Naive thymus-derived CD4-positive, alpha-beta T cell (primary cell): ENCODE results near the gene COG4. TPM values are rescaled to one million over a fixed set of nuclear protein-coding genes. Genes with fewer than 3 reads are reported as not detected.

Source experiments
- ATAC-seq: fragments of 150-1000 bp; cut with Tn5 transposase; 2 replicates; pipeline ENCODE4 v1.10.0; 2021; ENCODE audit warnings: mild to moderate bottlenecking, moderate library complexity
- CTCF ChIA-PET: fragments of 350-600 bp; sonication (Branson Sonifier 250); formaldehyde crosslinking; loops from one replicate; lab custom pipeline; 2021; ENCODE audit warnings: antibody characterized with exemption; lab: Charles Lee
- POLR2A ChIA-PET: fragments of 350-600 bp; sonication (Branson Sonifier 250); formaldehyde crosslinking; loops from one replicate; lab custom pipeline; 2021; ENCODE audit warnings: antibody characterized with exemption, inconsistent platforms; lab: Charles Lee
- DNase-seq, 9 donors: peaks; one replicate each; pipeline versions ENCODE4 v3.0.0 to v3.0.0-alpha.2; 2020 to 2022; ENCODE audit warnings: mixed read lengths in 1 of 9
- H3K27ac ChIP-seq: one replicate; pipeline ENCODE4 v1.7.0; 2013; ENCODE audit warnings: mild to moderate bottlenecking, low read depth, low read length, moderate library complexity
- H3K27me3 ChIP-seq, 2 donors: one replicate each; pipeline ENCODE4 v1.7.0; 2013; ENCODE audit warnings: low read length in 2 of 2, mild to moderate bottlenecking in 2 of 2, moderate library complexity in 2 of 2; ENCODE audit not compliant: control insufficient read depth in 2 of 2, insufficient read depth in 2 of 2
- H3K36me3 ChIP-seq, 3 experiments: 1 replicate in 2 of 3; 2 replicates in 1 of 3; pipeline ENCODE4 v1.7.0; 2013; ENCODE audit warnings: low read length in 3 of 3, mild to moderate bottlenecking in 3 of 3, moderate library complexity in 1 of 3; ENCODE audit not compliant: insufficient read depth in 3 of 3, control insufficient read depth in 2 of 3
- H3K4me1 ChIP-seq, 2 donors: one replicate each; pipeline ENCODE4 v1.7.0; 2013; ENCODE audit warnings: low read length in 2 of 2, mild to moderate bottlenecking in 2 of 2, moderate library complexity in 1 of 2; ENCODE audit not compliant: control insufficient read depth in 2 of 2, insufficient read depth in 2 of 2
- H3K4me3 ChIP-seq: 2 replicates; pipeline ENCODE4 v1.7.0; 2013; ENCODE audit warnings: mild to moderate bottlenecking, low read length
- H3K9me3 ChIP-seq, 3 experiments: 1 replicate in 2 of 3; 2 replicates in 1 of 3; pipeline ENCODE4 v1.7.0; 2013; ENCODE audit warnings: low read length in 3 of 3; ENCODE audit not compliant: control insufficient read depth in 2 of 3
- H3K27ac Mint-ChIP-seq, 9 donors: one replicate each; pipeline ENCODE4 v1.8.0; 2020 to 2022; ENCODE audit warnings: mixed read lengths in 9 of 9, mild to moderate bottlenecking in 8 of 9, moderate library complexity in 5 of 9, inconsistent platforms in 2 of 9
- H3K27me3 Mint-ChIP-seq, 5 donors: one replicate each; pipeline ENCODE4 v1.8.0; 2021 to 2022; ENCODE audit warnings: mixed read lengths in 5 of 5, mild to moderate bottlenecking in 1 of 5
- H3K36me3 Mint-ChIP-seq, 5 donors: one replicate each; pipeline ENCODE4 v1.8.0; 2020 to 2022; ENCODE audit warnings: mixed read lengths in 5 of 5, mild to moderate bottlenecking in 3 of 5, inconsistent platforms in 1 of 5
- H3K4me1 Mint-ChIP-seq, 7 donors: one replicate each; pipeline ENCODE4 v1.8.0; 2020 to 2022; ENCODE audit warnings: mixed read lengths in 7 of 7, mild to moderate bottlenecking in 3 of 7, inconsistent platforms in 1 of 7
- H3K4me3 Mint-ChIP-seq, 10 donors: one replicate each; pipeline ENCODE4 v1.8.0; 2020 to 2022; ENCODE audit warnings: mild to moderate bottlenecking in 10 of 10, mixed read lengths in 10 of 10, moderate library complexity in 6 of 10, inconsistent platforms in 2 of 10
- H3K9me3 Mint-ChIP-seq, 11 donors: one replicate each; pipeline ENCODE4 v1.8.0; 2020 to 2022; ENCODE audit warnings: mixed read lengths in 11 of 11, mild to moderate bottlenecking in 4 of 11, inconsistent platforms in 1 of 11, moderate library complexity in 1 of 11
- intact Hi-C, 2 donors: fragments of 100-400 bp; cut with micrococcal nuclease; formaldehyde crosslinking; loops; one replicate each; pipeline ENCODE4 v1.15.1; 2023
- polyA plus RNA-seq, 2 donors: library from polyadenylated mRNA; unstranded; fragments of 300-500 nt; fragmentation: Illumina TruSeq; gene quantifications; one replicate each; pipeline ENCODE4 v1.2.3, GENCODE V29; 2021
- total RNA-seq, 6 experiments: library from RNA in 5 of 6; stranded (reverse) in 5 of 6; gene quantifications; 1 replicate in 5 of 6; 2 replicates in 1 of 6; pipeline ENCODE4 v1.2.3 and lab custom pipeline; 2021 to 2026

Gene COG4
- total and polyA plus RNA-seq, 7 experiments from 2014 or later: 38.3 to 68.6 (median 50.5) TPM

DNA sequence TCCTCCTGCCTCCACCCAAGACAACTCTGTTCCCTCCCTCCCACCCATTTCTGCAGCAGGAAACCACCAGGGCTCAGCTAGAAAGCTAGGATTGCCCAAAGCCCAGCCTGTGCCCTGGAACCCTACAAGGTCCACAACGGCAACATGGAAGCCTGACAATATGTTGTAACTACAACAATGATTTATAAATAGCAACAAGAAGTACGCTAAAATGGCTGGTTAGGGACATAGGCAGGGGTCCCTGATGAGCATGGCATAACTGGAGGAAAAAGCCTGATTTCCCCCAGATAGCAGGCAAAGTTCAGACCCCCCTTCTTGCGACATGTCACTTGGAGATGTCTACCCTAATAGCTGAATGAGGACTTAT lies 91.0 kb downstream of the COG4 start:
- peak overlapping the region in 2 of 10 donors; percentile 39 to 63 for H3K4me3 Mint-ChIP-seq
- no peak overlapping the region for H3K4me3 ChIP-seq
- H3K27me3 Mint-ChIP-seq: no peaks in the 10 kb centered on the region
- peaks cover 20 to 38% of the 10 kb centered on the region in 2 donors for H3K4me1 ChIP-seq
- ATAC-seq: no peak
- no peaks in the 10 kb centered on the region for H3K9me3 ChIP-seq
- H3K36me3 ChIP-seq: no peaks in the 10 kb centered on the region
- no peaks in the 10 kb centered on the region for H3K9me3 Mint-ChIP-seq
- H3K4me1 Mint-ChIP-seq: peaks cover 53 to 88% (median 78%) of the 10 kb centered on the region in 7 donors
- intact Hi-C loops: loop anchor here in 1 of 2 donors (2.0 to 5.0 kb wide), 2 partner anchors 14 to 855 kb away; partner anchors contain the start of gene CMTR2
- peaks cover 0 to 17% (median 3%) of the 10 kb centered on the region in 5 donors for H3K36me3 Mint-ChIP-seq
- H3K27ac Mint-ChIP-seq: peak overlapping the region in 8 of 9 donors; percentile 51 to 88 (median 78)
- peak overlapping the region; percentile 55 for H3K27ac ChIP-seq
- CTCF ChIA-PET: interaction anchor here (0.6 to 1.7 kb wide), 2 partner anchors 11 to 28 kb away, joined by 3 to 5 read pairs; no protein-coding TSS in a partner anchor
- no peak for DNase-seq
- no peaks in the 10 kb centered on the region for H3K27me3 ChIP-seq
- POLR2A ChIA-PET: interaction anchor here (0.6 to 2.2 kb wide), 4 partner anchors 21 to 52 kb away, joined by 3 to 8 read pairs (median 4); no protein-coding TSS in a partner anchor

DNA sequence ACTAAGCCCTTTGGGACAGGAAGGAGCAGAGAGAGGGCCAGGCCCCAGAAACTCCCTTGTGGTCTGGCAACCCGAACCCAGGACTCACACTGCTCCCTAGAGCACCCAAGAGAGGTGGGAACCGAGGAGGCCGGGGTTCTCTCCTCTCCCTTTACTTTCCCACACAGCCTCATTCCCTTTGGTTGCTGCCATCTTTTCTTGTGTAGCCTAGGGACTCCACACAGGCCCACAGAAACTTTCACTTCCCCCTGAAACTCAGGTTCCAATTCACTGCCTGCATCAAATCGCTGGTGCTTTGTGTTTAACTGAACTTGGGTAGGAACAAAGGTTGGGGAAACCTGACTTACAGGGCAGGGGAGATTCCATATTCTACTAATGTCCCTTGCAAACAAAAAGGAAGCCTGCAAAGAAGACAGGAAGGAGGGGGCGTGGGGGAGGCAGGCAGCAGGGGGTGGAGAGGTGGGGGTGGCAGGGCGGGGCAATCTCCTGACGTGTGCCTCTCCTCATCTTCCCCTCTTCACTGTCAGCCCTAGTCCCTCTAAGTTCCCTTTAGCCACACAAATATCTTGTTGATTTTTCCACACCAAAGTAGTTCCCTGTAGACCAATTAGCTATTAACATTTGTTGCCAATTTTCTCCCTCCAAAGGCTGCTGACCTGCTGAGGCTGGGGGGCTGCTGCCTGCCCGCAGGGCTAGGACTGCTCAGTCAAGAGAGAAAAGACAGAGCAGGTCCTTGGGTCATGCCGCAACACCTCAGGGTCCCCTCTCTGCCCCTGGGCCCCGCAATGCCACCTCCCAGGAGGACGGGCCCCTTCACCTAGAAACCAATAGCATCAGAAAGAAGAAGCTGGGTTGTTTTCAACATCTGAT lies 92.5 kb downstream of the COG4 start:
- H3K4me3 Mint-ChIP-seq: peak overlapping the region; percentile 60 to 86 (median 78)
- no peaks in the 10 kb centered on the region for H3K36me3 ChIP-seq
- DNase-seq: peak in 8 of 9 donors; percentile 49 to 85 (median 64)
- POLR2A ChIA-PET: interaction anchor here (0.9 to 2.2 kb wide), 3 partner anchors 23 to 84 kb away, joined by 4 to 8 read pairs (median 5); no protein-coding TSS in a partner anchor
- peak overlapping the region; percentile 91 for H3K27ac ChIP-seq
- ATAC-seq: peak; percentile 89
- H3K9me3 ChIP-seq: no peaks in the 10 kb centered on the region
- H3K27ac Mint-ChIP-seq: peak overlapping the region; percentile 84 to 98 (median 93)
- peaks cover 47 to 78% (median 70%) of the 10 kb centered on the region in 7 donors for H3K4me1 Mint-ChIP-seq
- intact Hi-C loops: loop anchor here (1.0 to 5.0 kb wide), 3 partner anchors 8 to 856 kb away; partner anchors contain the start of genes ST3GAL2 (in 2 of the 2) and CMTR2 (in 1 of the 2)
- CTCF ChIA-PET: interaction anchor here (0.6 kb wide), 2 partner anchors 25 to 157 kb away, joined by 3 to 5 read pairs; no protein-coding TSS in a partner anchor
- H3K36me3 Mint-ChIP-seq: peaks cover 0 to 13% (median 3%) of the 10 kb centered on the region in 5 donors
- no peaks in the 10 kb centered on the region for H3K27me3 Mint-ChIP-seq
- peak overlapping the region; percentile 29 for H3K4me3 ChIP-seq
- H3K9me3 Mint-ChIP-seq: no peaks in the 10 kb centered on the region
- no peaks in the 10 kb centered on the region for H3K27me3 ChIP-seq
- peaks cover 20 to 32% of the 10 kb centered on the region in 2 donors for H3K4me1 ChIP-seq

Other genes with a start within 250 kb of the COG4 start
- gene AARS1, start 234.0 kb downstream of the COG4 start, total RNA-seq: 10 to 100 TPM; 24.2 to 96.7 (median 94.0) TPM
- 10 to 100 TPM; 39.5 to 60.3 TPM for gene AARS1, start 234.0 kb downstream of the COG4 start, polyA plus RNA-seq
- 10 to 100 TPM; 23.6 to 29.9 (median 27.8) TPM for gene DDX19B, start 224.4 kb downstream of the COG4 start, total RNA-seq
- 10 to 100 TPM; 48.4 to 60.5 TPM for gene DDX19B, start 224.4 kb downstream of the COG4 start, polyA plus RNA-seq
- 10 to 100 TPM; 40.2 to 57.9 (median 47.1) TPM for gene DDX19A, start 176.7 kb downstream of the COG4 start, total RNA-seq
- 10 to 100 TPM; 37.4 to 65.0 TPM for gene DDX19A, start 176.7 kb downstream of the COG4 start, polyA plus RNA-seq
- gene ST3GAL2, start 84.5 kb downstream of the COG4 start, total RNA-seq: 10 to 100 TPM; 16.6 to 35.9 (median 30.4) TPM
- 10 to 100 TPM; 11.3 to 22.5 TPM for gene ST3GAL2, start 84.5 kb downstream of the COG4 start, polyA plus RNA-seq
- gene FCSK, start 69.0 kb downstream of the COG4 start, total RNA-seq: 10 to 100 TPM; 23.7 to 45.2 (median 36.7) TPM
- gene FCSK, start 69.0 kb downstream of the COG4 start, polyA plus RNA-seq: 10 to 100 TPM in 1 of 2 donors, 1 to 10 TPM in 1; 7.5 to 10.3 TPM
- gene SF3B3, start 262 bp upstream of the COG4 start, total RNA-seq: 100 to 1,000 TPM; 189 to 415 (median 267) TPM
- 10 to 100 TPM; 69.0 to 93.7 TPM for gene SF3B3, start 262 bp upstream of the COG4 start, polyA plus RNA-seq
- 1 to 10 TPM in 1 of 5 experiments, under 1 TPM in 2, not detected in 2; 0.38 to 1.1 (median 0.50) TPM for gene IL34, start 123.0 kb upstream of the COG4 start, total RNA-seq
- gene IL34, start 123.0 kb upstream of the COG4 start, polyA plus RNA-seq: not detected
- 10 to 100 TPM in 3 of 5 experiments, 1 to 10 TPM in 2; 1.4 to 16.7 (median 11.5) TPM for gene MTSS2, start 162.5 kb upstream of the COG4 start, total RNA-seq
- gene MTSS2, start 162.5 kb upstream of the COG4 start, polyA plus RNA-seq: not detected